Activated CD4-positive, alpha-beta T cell treated with anti-CD3 and anti-CD28 coated beads for 36 hours (primary cell): ENCODE measurements around the gene ZNF593. TPM values are rescaled to one million over a fixed set of nuclear protein-coding genes. Genes with fewer than 3 reads are reported as not detected.

Experiments
- ATAC-seq: fragments of 200-7000 bp; cut with Tn5 transposase; one replicate; pipeline ENCODE4 v1.10.0; 2021; ENCODE audit warnings: mild to moderate bottlenecking, moderate library complexity
- CTCF ChIA-PET: fragments of 350-600 bp; sonication (Branson Sonifier 250); formaldehyde crosslinking; loops from one replicate; lab custom pipeline; 2021; ENCODE audit warnings: antibody characterized with exemption; lab: Charles Lee
- POLR2A ChIA-PET: fragments of 350-600 bp; sonication (Branson Sonifier 250); formaldehyde crosslinking; loops from one replicate; lab custom pipeline; 2021; ENCODE audit warnings: antibody characterized with exemption, inconsistent platforms; lab: Charles Lee
- DNase-seq: peaks from one replicate; pipeline ENCODE4 v3.0.0-alpha.2; 2020
- H3K27ac Mint-ChIP-seq: one replicate; pipeline ENCODE4 v1.8.0; 2021; ENCODE audit warnings: mixed read lengths
- H3K27me3 Mint-ChIP-seq: one replicate; pipeline ENCODE4 v1.8.0; 2021; ENCODE audit warnings: mixed read lengths
- H3K36me3 Mint-ChIP-seq: one replicate; pipeline ENCODE4 v1.8.0; 2021; ENCODE audit warnings: low read depth, mixed read lengths
- H3K4me1 Mint-ChIP-seq: one replicate; pipeline ENCODE4 v1.8.0; 2021; ENCODE audit warnings: mixed read lengths
- H3K4me3 Mint-ChIP-seq: one replicate; pipeline ENCODE4 v1.8.0; 2021; ENCODE audit warnings: mild to moderate bottlenecking, moderate library complexity, mixed read lengths
- H3K9me3 Mint-ChIP-seq: one replicate; pipeline ENCODE4 v1.8.0; 2021; ENCODE audit warnings: low read depth, mixed read lengths
- intact Hi-C, 2 experiments: fragments of 100-400 bp; cut with DNase I in 1 of 2; cut with micrococcal nuclease in 1 of 2; formaldehyde crosslinking; loops; one replicate each; pipeline versions ENCODE4 v1.14.2 to v1.15.1; 2022 to 2024; cut with DNase I, micrococcal nuclease
- total RNA-seq, 2 experiments: library from RNA; stranded (reverse); gene quantifications; one replicate each; pipeline ENCODE4 v1.2.3, GENCODE V29; 2021

The ZNF593 gene
- total RNA-seq, result 10 to 100 TPM; 44.6 to 56.3 TPM

DNA sequence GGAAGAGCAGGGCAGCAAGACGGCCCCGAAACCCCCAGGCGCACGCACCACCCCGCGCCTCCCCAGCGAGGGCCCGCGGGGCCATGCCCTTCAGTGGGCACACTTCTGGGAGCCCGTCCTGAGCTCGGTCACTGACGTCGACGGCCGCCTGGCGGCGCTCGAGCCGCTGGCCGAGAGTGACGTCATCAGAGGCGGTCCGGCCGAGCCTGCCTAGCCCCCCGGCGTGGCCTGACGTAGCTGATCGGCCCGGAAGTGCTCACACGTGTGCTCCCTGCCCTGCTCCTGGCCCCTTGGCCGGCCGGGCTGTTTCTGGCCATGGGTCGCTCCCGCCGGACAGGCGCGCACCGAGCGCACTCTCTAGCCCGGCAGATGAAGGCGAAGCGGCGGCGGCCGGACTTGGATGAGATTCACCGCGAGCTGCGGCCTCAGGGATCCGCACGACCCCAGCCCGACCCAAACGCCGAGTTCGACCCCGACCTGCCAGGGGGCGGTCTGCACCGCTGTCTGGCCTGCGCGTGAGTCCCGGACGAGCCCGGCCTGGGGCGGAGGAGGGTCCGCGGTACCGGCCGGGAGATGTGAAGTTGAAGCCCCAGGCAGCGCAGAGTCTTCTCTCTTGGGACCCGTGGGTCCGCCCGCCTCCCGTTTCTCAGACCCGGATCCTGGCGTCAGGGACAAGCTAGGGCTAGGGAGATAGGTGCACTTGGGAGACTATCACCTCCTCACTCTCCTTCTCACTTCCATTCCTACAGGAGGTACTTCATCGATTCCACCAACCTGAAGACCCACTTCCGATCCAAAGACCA, at the start of gene ZNF593:
Gene ZNF593, plus strand, starts transcription at position 240 of the 803 bp plus-strand sequence. Its CDS starts 76 bp downstream, at position 316.
- no peaks in the 10 kb centered on the region for H3K9me3 Mint-ChIP-seq
- H3K4me1 Mint-ChIP-seq, result peaks cover 10% of the 10 kb centered on the region
- intact Hi-C loops, result loop anchor here (1.0 to 5.0 kb wide), 8 partner anchors 59 to 262 kb away; partner anchors contain the start of genes CEP85 (in 2 of the 2), DHDDS (in 1 of the 2) and PDIK1L (in 1 of the 2)
- peak within 1 kb of the TSS; percentile 95 for H3K4me3 Mint-ChIP-seq
- POLR2A ChIA-PET, result interaction anchor here (0.9 to 1.2 kb wide), 2 partner anchors 25 to 64 kb away, joined by 3 to 13 read pairs; partner anchors contain the start of gene CEP85
- peak; percentile 94 for DNase-seq
- peak; percentile 96 for ATAC-seq
- no peaks in the 10 kb centered on the region for H3K27me3 Mint-ChIP-seq
- H3K36me3 Mint-ChIP-seq, result peaks cover 12% of the 10 kb centered on the region
- CTCF ChIA-PET, result interaction anchor here (0.5 to 2.6 kb wide), 41 partner anchors 9 to 1372 kb away, joined by 3 to 35 read pairs (median 4); partner anchors contain the start of genes CD52, CEP85, DHDDS and PAQR7
- H3K27ac Mint-ChIP-seq, result peak within 1 kb of the TSS; percentile 88

DNA sequence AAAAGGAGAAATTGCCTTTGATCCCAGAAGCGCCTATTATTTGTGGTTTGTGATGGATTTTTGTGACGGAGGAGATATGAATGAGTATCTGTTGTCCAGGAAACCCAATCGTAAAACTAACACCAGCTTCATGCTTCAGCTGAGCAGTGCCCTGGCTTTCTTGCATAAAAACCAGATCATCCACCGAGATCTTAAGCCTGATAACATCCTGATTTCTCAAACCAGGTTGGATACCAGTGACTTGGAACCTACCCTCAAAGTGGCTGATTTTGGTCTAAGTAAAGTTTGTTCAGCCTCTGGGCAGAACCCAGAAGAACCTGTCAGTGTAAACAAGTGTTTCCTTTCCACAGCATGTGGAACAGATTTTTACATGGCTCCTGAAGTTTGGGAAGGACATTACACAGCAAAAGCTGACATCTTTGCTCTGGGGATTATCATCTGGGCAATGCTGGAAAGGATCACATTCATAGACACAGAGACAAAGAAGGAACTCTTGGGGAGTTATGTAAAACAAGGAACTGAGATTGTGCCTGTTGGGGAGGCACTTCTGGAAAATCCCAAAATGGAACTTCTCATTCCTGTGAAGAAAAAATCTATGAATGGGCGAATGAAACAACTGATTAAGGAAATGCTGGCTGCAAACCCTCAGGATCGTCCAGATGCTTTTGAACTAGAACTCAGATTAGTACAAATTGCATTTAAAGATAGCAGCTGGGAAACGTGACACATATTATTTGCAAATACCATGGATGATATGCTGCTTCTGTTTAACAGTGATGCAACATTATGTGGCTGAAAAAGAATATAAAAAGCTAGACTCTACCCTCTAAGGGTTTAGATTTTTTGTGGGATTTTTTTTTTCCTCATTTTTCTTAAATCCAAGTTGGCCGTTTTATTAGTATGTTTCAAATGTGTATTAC, 47.6 kb upstream of the ZNF593 start:
- Mint-ChIP-seq H3K4me1 (peaks cover 51% of the 10 kb centered on the region), H3K36me3 (peaks cover 18% of the 10 kb centered on the region)

DNA sequence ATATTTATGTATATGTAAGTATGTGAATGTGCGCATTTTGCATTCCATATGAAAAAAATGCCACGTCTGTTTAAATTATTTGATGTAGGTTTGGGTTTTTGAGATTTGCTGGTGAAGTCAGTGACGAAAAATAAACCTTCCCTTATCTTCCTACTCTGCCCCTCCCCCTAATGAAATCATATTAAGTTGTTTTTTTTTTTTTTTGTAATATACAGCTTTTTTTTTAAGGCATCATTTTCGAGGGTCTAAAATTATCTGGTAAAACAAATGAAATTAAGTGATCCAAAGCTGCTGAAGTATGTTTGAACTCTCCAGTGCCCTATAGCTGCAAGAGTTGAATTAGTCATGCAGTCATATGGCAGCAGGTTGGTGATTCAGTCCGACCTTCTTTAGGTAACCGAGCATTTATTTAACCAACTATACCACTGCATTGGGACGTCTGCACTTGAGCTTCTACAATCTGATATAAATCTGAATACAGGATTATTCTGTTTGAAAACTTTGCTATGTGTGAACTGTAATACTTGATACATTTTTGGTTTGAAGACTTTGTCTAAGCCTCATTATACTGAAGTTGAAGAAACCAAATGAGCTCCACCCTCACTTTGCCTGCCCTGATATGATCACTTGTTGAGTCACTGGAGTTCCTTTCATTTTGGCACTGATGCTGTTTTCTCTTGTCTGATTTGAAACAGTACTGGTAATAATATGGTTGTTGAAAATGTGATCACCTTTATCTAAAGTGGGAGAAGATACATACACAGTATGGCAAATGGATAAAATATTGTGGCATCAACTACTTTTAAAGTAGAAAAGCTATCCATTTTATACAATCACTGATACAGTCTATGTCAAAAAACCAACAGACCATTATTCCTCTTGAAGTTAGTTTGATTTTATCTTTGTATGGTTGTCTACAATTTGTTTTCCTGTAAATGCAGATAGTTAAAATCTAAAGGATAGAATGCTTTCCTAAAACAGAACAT, 46.4 kb upstream of the ZNF593 start:
- peak; percentile 27 for DNase-seq
- intact Hi-C loops, result no loop called here

More for the DNA sequence above, 47.6 kb upstream of the ZNF593 start:
- H3K4me3 Mint-ChIP-seq, result no peak overlapping the region
- ChIA-PET POLR2A (no interaction called here), CTCF (interaction anchor here (0.8 to 11.1 kb wide), 14 partner anchors 8 to 201 kb away, joined by 3 to 134 read pairs (median 4); partner anchors contain the start of genes CEP85 and ZNF593)
- H3K27me3 Mint-ChIP-seq, result no peaks in the 10 kb centered on the region
- DNase-seq (no peak), ATAC-seq (no peak)
- H3K9me3 Mint-ChIP-seq, result no peaks in the 10 kb centered on the region
- intact Hi-C loops, result no loop called here
- H3K27ac Mint-ChIP-seq, result peak overlapping the region; percentile 34

DNA sequence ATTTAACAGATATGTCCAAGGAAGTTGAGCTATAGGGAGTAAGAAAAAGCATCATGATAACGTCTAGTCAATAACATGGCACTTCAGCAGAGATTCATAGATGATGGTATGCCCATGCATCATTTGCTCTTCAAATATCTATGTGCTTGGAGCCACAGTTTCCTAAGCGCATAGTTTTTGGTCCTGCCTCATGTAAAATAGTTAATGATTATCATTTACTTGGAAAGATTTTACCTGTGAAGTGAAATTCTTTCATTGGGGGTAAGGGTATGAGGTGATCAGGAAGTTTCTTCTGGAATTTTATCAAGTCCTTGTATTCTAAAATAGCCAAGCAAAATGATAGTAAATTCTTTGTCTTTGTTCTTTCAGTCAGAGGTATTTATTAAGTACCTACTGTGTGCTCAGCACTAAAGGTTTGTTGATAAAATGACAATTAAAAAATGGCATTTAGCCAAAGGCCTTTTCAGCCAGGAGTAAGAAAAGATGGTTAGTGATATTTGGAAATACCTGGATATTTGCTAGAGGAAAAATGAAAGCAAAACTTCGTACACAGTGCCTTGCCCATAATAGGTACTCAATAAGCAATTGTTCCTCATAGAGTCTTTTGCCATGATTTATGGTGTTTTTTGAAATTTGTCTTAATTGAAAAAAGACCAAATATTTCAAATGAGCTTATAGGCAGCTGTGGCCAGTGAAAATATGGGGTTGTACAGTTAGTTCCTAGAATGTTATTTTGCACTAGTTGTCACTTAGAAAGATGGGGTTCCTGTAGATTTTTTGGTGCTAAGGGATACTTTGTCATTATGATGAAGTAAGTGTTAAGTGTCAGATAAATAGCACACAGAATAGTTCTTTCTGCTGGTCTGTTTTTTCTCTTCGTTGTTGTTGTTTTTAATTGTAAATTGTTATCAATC, 45.0 kb upstream of the ZNF593 start:
- H3K4me3 Mint-ChIP-seq, result no peak overlapping the region
- DNase-seq (no peak), ATAC-seq (no peak)
- no peaks in the 10 kb centered on the region for H3K27me3 Mint-ChIP-seq
- CTCF ChIA-PET, result interaction anchor here (0.6 to 11.1 kb wide), 7 partner anchors 12 to 1601 kb away, joined by 3 to 134 read pairs (median 4); partner anchors contain the start of gene ZNF593
- intact Hi-C loops, result loop anchor here in 1 of 2 experiments (5.0 kb wide), 1 partner anchor 692 kb away; the partner anchor contains the start of gene MACO1
- no peaks in the 10 kb centered on the region for H3K9me3 Mint-ChIP-seq
- H3K4me1 Mint-ChIP-seq, result peaks cover 58% of the 10 kb centered on the region
- no peak overlapping the region for H3K27ac Mint-ChIP-seq
- peaks cover 14% of the 10 kb centered on the region for H3K36me3 Mint-ChIP-seq
- POLR2A ChIA-PET, result no interaction called here

More for the DNA sequence above, 46.4 kb upstream of the ZNF593 start:
- Mint-ChIP-seq H3K27ac (peak overlapping the region; percentile 48), H3K36me3 (peaks cover 14% of the 10 kb centered on the region), H3K4me3 (no peak overlapping the region), H3K27me3 (no peaks in the 10 kb centered on the region), H3K4me1 (peaks cover 62% of the 10 kb centered on the region), H3K9me3 (no peaks in the 10 kb centered on the region)
- ATAC-seq, result peak; percentile 68
- POLR2A ChIA-PET, result interaction anchor here (0.5 to 1.0 kb wide), 2 partner anchors 8 to 12 kb away, joined by 3 to 5 read pairs; partner anchors contain the start of gene PDIK1L
- CTCF ChIA-PET, result interaction anchor here (0.6 to 11.1 kb wide), 13 partner anchors 10 to 1602 kb away, joined by 3 to 134 read pairs (median 3); partner anchors contain the start of genes CEP85 and ZNF593OS

DNA sequence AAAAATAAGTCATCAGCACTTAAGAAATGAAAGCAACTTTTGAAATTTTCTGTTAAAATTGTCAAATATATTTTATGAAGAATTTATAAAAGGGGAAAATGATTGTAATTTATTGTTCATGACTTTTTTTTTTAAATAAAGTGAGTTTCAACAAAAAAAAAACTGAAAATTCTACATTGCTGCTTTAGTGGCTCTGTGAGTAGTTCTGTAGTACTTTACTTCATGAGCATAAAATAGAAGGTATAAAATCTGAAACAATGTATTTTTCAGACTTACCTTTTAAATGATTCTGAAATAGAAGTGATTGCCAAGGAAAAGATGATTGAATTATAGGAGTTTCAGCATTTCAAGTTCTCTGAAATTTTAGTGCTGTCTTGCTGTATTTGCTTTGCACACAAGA, 44.3 kb upstream of the ZNF593 start:
- POLR2A ChIA-PET, result no interaction called here
- Mint-ChIP-seq H3K4me3 (no peak overlapping the region), H3K27ac (peak overlapping the region; percentile 86), H3K9me3 (no peaks in the 10 kb centered on the region), H3K4me1 (peaks cover 51% of the 10 kb centered on the region), H3K36me3 (peaks cover 10% of the 10 kb centered on the region), H3K27me3 (no peaks in the 10 kb centered on the region)
- ATAC-seq (no peak), DNase-seq (no peak)
- CTCF ChIA-PET, result interaction anchor here (0.6 to 11.1 kb wide), 9 partner anchors 14 to 230 kb away, joined by 3 to 134 read pairs (median 4); partner anchors contain the start of gene ZNF593
- intact Hi-C loops, result loop anchor here in 1 of 2 experiments (5.0 kb wide), 1 partner anchor 693 kb away; the partner anchor contains the start of gene MACO1

DNA sequence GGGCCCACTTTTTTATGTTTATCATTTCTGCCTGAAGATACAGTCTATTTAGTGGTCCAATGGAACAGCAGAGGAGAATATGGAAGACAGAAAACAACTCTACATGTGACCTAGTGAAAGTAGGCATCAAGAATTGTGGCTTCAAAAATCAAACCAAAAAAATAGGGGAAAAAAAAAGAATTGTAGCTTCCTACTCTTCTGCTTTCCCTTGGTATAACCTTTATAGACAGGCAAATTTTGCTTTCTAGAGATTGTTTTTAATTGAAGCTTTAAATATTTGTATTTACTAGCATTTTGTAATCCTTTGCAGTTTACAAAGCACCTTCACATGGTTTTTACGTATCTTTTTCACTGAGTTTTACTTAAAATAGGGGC, 43.8 kb upstream of the ZNF593 start:
- Mint-ChIP-seq H3K36me3 (peaks cover 10% of the 10 kb centered on the region), H3K27ac (peak overlapping the region; percentile 86), H3K9me3 (no peaks in the 10 kb centered on the region), H3K4me1 (peaks cover 51% of the 10 kb centered on the region), H3K4me3 (peak overlapping the region; percentile 58), H3K27me3 (no peaks in the 10 kb centered on the region)
- intact Hi-C loops, result loop anchor here (1.0 to 5.0 kb wide), 4 partner anchors 14 to 694 kb away; partner anchors contain the start of genes MACO1 (in 1 of the 2) and PDIK1L (in 1 of the 2)
- ATAC-seq (no peak), DNase-seq (no peak)
- ChIA-PET CTCF (interaction anchor here (0.9 to 11.1 kb wide), 10 partner anchors 13 to 230 kb away, joined by 3 to 134 read pairs (median 4); no protein-coding TSS in a partner anchor), POLR2A (interaction anchor here (0.6 to 1.0 kb wide), 7 partner anchors 13 to 1642 kb away, joined by 3 to 6 read pairs (median 3); partner anchors contain the start of gene GPATCH3)

DNA sequence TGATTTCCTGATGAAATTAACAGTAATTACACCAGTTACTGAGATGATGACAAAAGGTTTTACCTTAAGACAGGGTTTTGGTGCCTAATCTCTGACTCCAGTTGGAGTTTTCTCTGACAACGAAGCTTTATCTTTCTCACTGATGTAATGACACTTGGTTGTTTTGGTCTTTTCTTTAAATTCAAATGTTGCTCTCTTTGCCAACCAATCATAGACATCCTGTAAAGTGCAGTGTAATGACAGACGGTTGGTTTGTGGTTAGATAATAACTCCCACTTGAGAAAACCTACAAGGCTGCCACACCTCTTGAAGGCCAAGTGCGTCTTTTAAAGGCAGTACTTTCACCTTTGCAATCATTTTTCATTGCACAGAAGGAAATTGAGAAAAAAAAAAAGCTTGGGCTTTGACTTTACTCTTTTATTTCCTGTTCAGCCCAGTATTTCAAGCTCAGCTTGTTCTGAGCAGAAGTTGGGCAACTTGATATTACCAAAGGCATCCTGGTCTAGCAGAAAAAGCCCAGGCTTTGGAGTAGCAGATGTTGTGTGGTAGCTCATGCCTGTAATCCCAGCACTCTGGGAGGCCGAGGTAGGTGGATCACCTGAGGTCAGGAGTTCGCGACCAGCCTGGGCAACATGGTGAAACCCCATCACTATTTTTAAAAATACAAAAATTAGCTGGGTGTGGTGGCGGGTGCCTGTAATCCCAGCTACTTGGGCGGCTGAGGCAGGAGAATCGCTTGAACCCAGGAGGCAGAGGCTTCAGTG, 43.2 kb upstream of the ZNF593 start:
- peak overlapping the region; percentile 58 for H3K4me3 Mint-ChIP-seq
- POLR2A ChIA-PET, result interaction anchor here (0.6 to 1.0 kb wide), 8 partner anchors 12 to 1643 kb away, joined by 3 to 6 read pairs (median 3); partner anchors contain the start of gene GPATCH3
- DNase-seq (peak; percentile 52), ATAC-seq (peak; percentile 88)
- intact Hi-C loops, result loop anchor here (1.0 to 5.0 kb wide), 4 partner anchors 14 to 694 kb away; partner anchors contain the start of genes MACO1 (in 1 of the 2) and PDIK1L (in 1 of the 2)
- H3K9me3 Mint-ChIP-seq, result no peaks in the 10 kb centered on the region
- CTCF ChIA-PET, result interaction anchor here (0.6 to 11.1 kb wide), 15 partner anchors 8 to 231 kb away, joined by 3 to 134 read pairs (median 4); no protein-coding TSS in a partner anchor
- no peaks in the 10 kb centered on the region for H3K27me3 Mint-ChIP-seq
- H3K36me3 Mint-ChIP-seq, result peaks cover 10% of the 10 kb centered on the region
- peaks cover 51% of the 10 kb centered on the region for H3K4me1 Mint-ChIP-seq
- H3K27ac Mint-ChIP-seq, result peak overlapping the region; percentile 86
